Measurements from ENCODE around the gene CALCR.

DNA sequence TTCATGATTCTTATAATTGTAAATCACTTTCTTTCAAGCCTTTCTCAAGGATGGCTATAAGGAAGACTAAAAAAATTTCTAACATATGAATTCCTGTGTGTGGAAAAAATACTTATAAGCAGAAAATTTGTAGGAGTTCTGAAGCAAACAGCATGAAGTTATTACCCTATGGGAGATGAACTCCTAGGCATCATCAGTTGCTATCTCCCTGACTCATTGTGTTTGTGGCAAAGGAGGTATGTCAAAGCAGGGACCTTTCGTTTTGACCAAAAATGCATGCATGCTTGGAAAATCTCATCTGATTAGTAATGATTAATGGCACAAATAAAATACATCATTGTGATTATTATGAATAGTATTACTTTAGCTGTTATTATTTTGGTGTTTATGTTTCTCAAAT lies 59.4 kb downstream of the CALCR start:
- TF ChIP-seq CTCF (IDR thresholded peaks at IDR 0.05) (no peak), EZH2 (IDR thresholded peaks at IDR 0.05; ENCODE audit: borderline replicate concordance, insufficient read depth, low read depth, low read length, poor library complexity, severe bottlenecking) (no peak)
